HL-60 (cell line): ENCODE measurements around the gene MAP2K3.

ENCODE experiments used
- CTCF ChIP-seq: IDR thresholded peaks from one replicate; pipeline ENCODE4 v1.5.1; 2011; ENCODE audit warnings: low read length, control low read depth, inconsistent platforms; ENCODE audit not compliant: insufficient read depth
- GABPA ChIP-seq: IDR thresholded peaks from 2 replicates; pipeline ENCODE4 v1.6.1; 2012; ENCODE audit warnings: low read depth
- POLR2AphosphoS5 ChIP-seq: IDR thresholded peaks from 2 replicates; pipeline ENCODE4 v1.6.1; 2012; ENCODE audit warnings: low read depth
- REST ChIP-seq: IDR thresholded peaks from 2 replicates; pipeline ENCODE4 v1.6.1; 2012; ENCODE audit warnings: low read depth; ENCODE audit not compliant: insufficient replicate concordance
- SPI1 ChIP-seq: IDR thresholded peaks from 2 replicates; pipeline ENCODE4 v1.6.1; 2012; ENCODE audit warnings: low read depth, mild to moderate bottlenecking, borderline replicate concordance

GRCh38 chr17:21282850-21283249 lies 1.7 kb upstream of the MAP2K3 start:
- TF ChIP-seq CTCF (no peak), REST (no peak), SPI1 (no peak), POLR2AphosphoS5 (no peak), GABPA (no peak)
